ENCODE measurements around the gene CLDND2.
"Not testable (repeated sequence)": the region's sequence is repeated elsewhere in the genome, so short reads cannot be mapped to it uniquely, and the experiment has no call there.

CLDND2 gene

GRCh38 chr19:51398096-51398704 is 29.4 kb upstream of the CLDND2 start:
- Histone ChIP-seq H3K4me1 (ENCODE audit: control insufficient read depth, low read depth, low read length) (peaks cover 3% of the 10 kb centered on the region), H3K27ac (ENCODE audit: low read depth, low read length) (no peak overlapping the region), H2BK15ac (replicated peaks; ENCODE audit: low read depth) (no peak overlapping the region), H3K79me2 (ENCODE audit: control insufficient read depth, insufficient read depth, low read length) (no peaks in the 10 kb centered on the region), H3K27me3 (ENCODE audit: insufficient read depth, low read length, poor library complexity) (no peaks in the 10 kb centered on the region), H2BK120ac (ENCODE audit: low read depth, low read length) (no peak overlapping the region), H3K4me3 (ENCODE audit: low read length) (no peak overlapping the region), H4K5ac (ENCODE audit: low read length) (no peak overlapping the region), H2BK5ac (ENCODE audit: low read length) (no peak overlapping the region), H3K4ac (ENCODE audit: low read depth, low read length) (no peak overlapping the region), H4K8ac (ENCODE audit: low read depth, low read length) (no peak overlapping the region), H3K23ac (ENCODE audit: low read length) (no peak overlapping the region), H3K56ac (ENCODE audit: low read length) (no peak overlapping the region), H2AK5ac (ENCODE audit: low read length) (no peak overlapping the region), H3K79me1 (ENCODE audit: low read length) (peaks cover 3% of the 10 kb centered on the region), H3K9ac (ENCODE audit: low read length) (no peak overlapping the region), H3K18ac (ENCODE audit: low read length) (no peak overlapping the region), H3K36me3 (ENCODE audit: control insufficient read depth, insufficient read depth, low read length) (no peaks in the 10 kb centered on the region), H3K4me2 (ENCODE audit: low read length) (no peak overlapping the region)
- DNase-seq: peak; percentile 56
- WGBS (ENCODE audit: extremely low coverage, insufficient coverage, low lambda C conversion rate): no CpG with 5 or more reads among the region's 7 CpGs

DNA sequence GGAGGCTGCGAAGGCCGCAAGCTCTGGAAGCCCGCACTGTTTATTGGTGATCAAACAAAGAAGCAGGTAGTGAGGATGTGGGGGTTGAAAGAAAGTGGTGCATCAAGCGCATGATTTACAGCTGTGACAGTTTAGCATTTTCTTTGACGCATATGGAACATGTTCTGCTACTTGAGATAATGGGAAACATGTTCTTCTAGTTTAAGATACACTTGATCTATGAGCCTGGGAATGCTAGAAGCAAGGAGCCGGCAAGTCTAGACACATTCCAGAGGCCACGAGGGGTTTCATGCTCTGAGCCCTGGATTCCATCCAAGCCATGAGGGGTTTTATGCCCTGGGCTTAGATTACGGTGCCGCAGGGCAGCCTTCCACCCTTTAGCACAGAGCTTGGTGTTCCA is 28.6 kb upstream of the CLDND2 start:
- not testable (repeated sequence) for H2BK15ac ChIP-seq (replicated peaks; ENCODE audit: low read depth); H4K8ac ChIP-seq (ENCODE audit: low read depth, low read length); H3K4me1 ChIP-seq (ENCODE audit: control insufficient read depth, low read depth, low read length); H3K56ac ChIP-seq (ENCODE audit: low read length); H3K79me1 ChIP-seq (ENCODE audit: low read length); H3K4me3 ChIP-seq (ENCODE audit: low read length); H4K5ac ChIP-seq (ENCODE audit: low read length); H2BK120ac ChIP-seq (ENCODE audit: low read depth, low read length); H3K27ac ChIP-seq (ENCODE audit: low read depth, low read length); DNase-seq; H3K4ac ChIP-seq (ENCODE audit: low read depth, low read length); H3K23ac ChIP-seq (ENCODE audit: low read length); H3K18ac ChIP-seq (ENCODE audit: low read length); H3K9ac ChIP-seq (ENCODE audit: low read length); H2BK5ac ChIP-seq (ENCODE audit: low read length); H3K79me2 ChIP-seq (ENCODE audit: control insufficient read depth, insufficient read depth, low read length); H3K27me3 ChIP-seq (ENCODE audit: insufficient read depth, low read length, poor library complexity); H2AK5ac ChIP-seq (ENCODE audit: low read length); H3K4me2 ChIP-seq (ENCODE audit: low read length); H3K36me3 ChIP-seq (ENCODE audit: control insufficient read depth, insufficient read depth, low read length)
- WGBS (ENCODE audit: extremely low coverage, insufficient coverage, low lambda C conversion rate): no CpG with 5 or more reads among the region's 9 CpGs

GRCh38 chr19:51396175-51396574 is 27.4 kb upstream of the CLDND2 start:
- no peak overlapping the region for H3K4me2 ChIP-seq (ENCODE audit: low read length)
- no peak overlapping the region for H3K23ac ChIP-seq (ENCODE audit: low read length)
- no peak overlapping the region for H4K5ac ChIP-seq (ENCODE audit: low read length)
- no peak overlapping the region for H3K56ac ChIP-seq (ENCODE audit: low read length)
- H2BK5ac ChIP-seq (ENCODE audit: low read length): no peak overlapping the region
- no peaks in the 10 kb centered on the region for H3K79me2 ChIP-seq (ENCODE audit: control insufficient read depth, insufficient read depth, low read length)
- peaks cover 3% of the 10 kb centered on the region for H3K4me1 ChIP-seq (ENCODE audit: control insufficient read depth, low read depth, low read length)
- H3K9ac ChIP-seq (ENCODE audit: low read length): no peak overlapping the region
- no peak overlapping the region for H4K8ac ChIP-seq (ENCODE audit: low read depth, low read length)
- no peaks in the 10 kb centered on the region for H3K27me3 ChIP-seq (ENCODE audit: insufficient read depth, low read length, poor library complexity)
- no peak overlapping the region for H3K4me3 ChIP-seq (ENCODE audit: low read length)
- H3K4ac ChIP-seq (ENCODE audit: low read depth, low read length): no peak overlapping the region
- H2BK15ac ChIP-seq (replicated peaks; ENCODE audit: low read depth): no peak overlapping the region
- no peak overlapping the region for H2BK120ac ChIP-seq (ENCODE audit: low read depth, low read length)
- no CpG with 5 or more reads among the region's 2 CpGs for WGBS (ENCODE audit: extremely low coverage, insufficient coverage, low lambda C conversion rate)
- no peaks in the 10 kb centered on the region for H3K36me3 ChIP-seq (ENCODE audit: control insufficient read depth, insufficient read depth, low read length)
- H2AK5ac ChIP-seq (ENCODE audit: low read length): no peak overlapping the region
- H3K18ac ChIP-seq (ENCODE audit: low read length): no peak overlapping the region
- no peak for DNase-seq
- H3K79me1 ChIP-seq (ENCODE audit: low read length): peaks cover 3% of the 10 kb centered on the region
- no peak overlapping the region for H3K27ac ChIP-seq (ENCODE audit: low read depth, low read length)

- Histone ChIP-seq H3K56ac (ENCODE audit: low read length) (peak overlapping the region; percentile 96), H3K4me3 (ENCODE audit: low read length) (peak overlapping the region; percentile 73), H3K23ac (ENCODE audit: low read length) (no peak overlapping the region), H3K79me1 (ENCODE audit: low read length) (peaks cover 3% of the 10 kb centered on the region), H3K79me2 (ENCODE audit: control insufficient read depth, insufficient read depth, low read length) (no peaks in the 10 kb centered on the region), H3K9ac (ENCODE audit: low read length) (peak overlapping the region; percentile 94), H3K4me2 (ENCODE audit: low read length) (peak overlapping the region; percentile 78), H2BK5ac (ENCODE audit: low read length) (peak overlapping the region; percentile 80), H4K8ac (ENCODE audit: low read depth, low read length) (peak overlapping the region; percentile 69), H2BK120ac (ENCODE audit: low read depth, low read length) (peak overlapping the region; percentile 51), H3K27me3 (ENCODE audit: insufficient read depth, low read length, poor library complexity) (no peaks in the 10 kb centered on the region), H3K36me3 (ENCODE audit: control insufficient read depth, insufficient read depth, low read length) (no peaks in the 10 kb centered on the region), H3K4me1 (ENCODE audit: control insufficient read depth, low read depth, low read length) (peaks cover 3% of the 10 kb centered on the region), H3K4ac (ENCODE audit: low read depth, low read length) (peak overlapping the region; percentile 73), H4K5ac (ENCODE audit: low read length) (peak overlapping the region; percentile 87), H3K18ac (ENCODE audit: low read length) (peak overlapping the region; percentile 82), H2AK5ac (ENCODE audit: low read length) (peak overlapping the region; percentile 88), H3K27ac (ENCODE audit: low read depth, low read length) (peak overlapping the region; percentile 64), H2BK15ac (replicated peaks; ENCODE audit: low read depth) (no peak overlapping the region)
- WGBS (ENCODE audit: extremely low coverage, insufficient coverage, low lambda C conversion rate): no CpG with 5 or more reads among the region's 45 CpGs
- peak; percentile 100 for DNase-seq
These were observed 25.4 kb upstream of the CLDND2 start for GRCh38 chr19:51394050-51394836.

- WGBS (ENCODE audit: extremely low coverage, insufficient coverage, low lambda C conversion rate): no CpG with 5 or more reads among the region's 1 CpG
- no peak overlapping the region for H3K27ac ChIP-seq (ENCODE audit: low read depth, low read length)
- H3K4me3 ChIP-seq (ENCODE audit: low read length): no peak overlapping the region
- no peak for DNase-seq
- peaks cover 3% of the 10 kb centered on the region for H3K4me1 ChIP-seq (ENCODE audit: control insufficient read depth, low read depth, low read length)
- no peak overlapping the region for H3K4me2 ChIP-seq (ENCODE audit: low read length)
- H4K8ac ChIP-seq (ENCODE audit: low read depth, low read length): no peak overlapping the region
- H2AK5ac ChIP-seq (ENCODE audit: low read length): no peak overlapping the region
- H4K5ac ChIP-seq (ENCODE audit: low read length): no peak overlapping the region
- no peak overlapping the region for H3K56ac ChIP-seq (ENCODE audit: low read length)
- no peak overlapping the region for H3K4ac ChIP-seq (ENCODE audit: low read depth, low read length)
- no peaks in the 10 kb centered on the region for H3K36me3 ChIP-seq (ENCODE audit: control insufficient read depth, insufficient read depth, low read length)
- no peak overlapping the region for H3K9ac ChIP-seq (ENCODE audit: low read length)
- peaks cover 3% of the 10 kb centered on the region for H3K79me1 ChIP-seq (ENCODE audit: low read length)
- H2BK5ac ChIP-seq (ENCODE audit: low read length): no peak overlapping the region
- no peak overlapping the region for H3K23ac ChIP-seq (ENCODE audit: low read length)
- H2BK15ac ChIP-seq (replicated peaks; ENCODE audit: low read depth): no peak overlapping the region
- H3K18ac ChIP-seq (ENCODE audit: low read length): no peak overlapping the region
- H3K27me3 ChIP-seq (ENCODE audit: insufficient read depth, low read length, poor library complexity): no peaks in the 10 kb centered on the region
- H2BK120ac ChIP-seq (ENCODE audit: low read depth, low read length): no peak overlapping the region
- no peaks in the 10 kb centered on the region for H3K79me2 ChIP-seq (ENCODE audit: control insufficient read depth, insufficient read depth, low read length)
These were observed 23.9 kb upstream of the CLDND2 start for GRCh38 chr19:51392701-51393100.

All from mesendoderm (in vitro differentiated cells).